ENCODE data around the gene KEAP1. TPM values are rescaled to one million over a fixed set of nuclear protein-coding genes. Genes with fewer than 3 reads are reported as not detected.

Gene KEAP1
- polyA plus RNA-seq, 1 donor from 2014 or later, result 39.0 TPM

DNA sequence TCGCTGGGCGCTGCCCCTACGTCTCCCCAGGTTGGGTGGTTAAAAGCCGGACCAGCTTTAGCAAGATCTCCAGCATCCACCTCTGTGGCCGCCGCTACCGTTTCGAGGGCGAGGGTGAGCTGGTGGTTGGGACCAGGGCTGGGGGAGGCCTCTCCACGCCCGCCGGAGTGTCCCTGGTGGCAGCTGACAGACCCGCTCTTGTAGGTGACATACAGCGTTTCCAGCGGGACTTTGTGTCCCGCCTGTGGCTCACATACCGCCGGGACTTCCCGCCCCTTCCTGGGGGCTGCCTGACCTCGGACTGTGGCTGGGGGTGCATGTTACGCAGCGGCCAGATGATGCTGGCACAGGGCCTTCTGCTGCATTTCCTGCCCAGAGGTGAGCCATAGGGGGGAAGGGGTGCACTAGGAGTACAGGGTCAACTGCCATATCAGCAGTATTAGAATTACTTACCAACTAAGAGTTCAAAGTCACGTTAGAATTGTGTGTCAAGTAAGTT lies 41.6 kb upstream of the KEAP1 start:
- Histone ChIP-seq H3F3A (ENCODE audit: insufficient read depth, low read length, poor library complexity, severe bottlenecking) (no peaks in the 10 kb centered on the region), H4K20me1 (ENCODE audit: insufficient read depth) (no peaks in the 10 kb centered on the region), H3K79me2 (replicated peaks; ENCODE audit: insufficient read depth, low read length) (peaks cover 16% of the 10 kb centered on the region), H3K36me3 (ENCODE audit: insufficient read depth, low read length) (no peaks in the 10 kb centered on the region), H3K27me3 (ENCODE audit: insufficient read depth, low read depth, low read length) (no peaks in the 10 kb centered on the region), H3K9ac (ENCODE audit: low read length) (peak overlapping the region; percentile 83), H3K4me3 (ENCODE audit: low read length) (peak overlapping the region; percentile 94), H3K27ac (ENCODE audit: low read length) (no peak overlapping the region), H3K9me2 (ENCODE audit: insufficient read depth, low read length) (no peaks in the 10 kb centered on the region), H2AFZ (ENCODE audit: low read depth, low read length) (no peak overlapping the region), H3K4me2 (ENCODE audit: low read length) (peak overlapping the region; percentile 85), H3K9me3 (ENCODE audit: low read length) (no peaks in the 10 kb centered on the region)
- no peak for TF ChIP-seq CTCF (IDR thresholded peaks at IDR 0.05; ENCODE audit: poor library complexity, severe bottlenecking)
- no peak for TF ChIP-seq RAD21 (conservative IDR thresholded peaks at IDR 0.05)
- no peak for TF ChIP-seq EZH2 (IDR thresholded peaks at IDR 0.05; ENCODE audit: borderline replicate concordance, insufficient read depth, low read length, poor library complexity, severe bottlenecking)
- TF ChIP-seq POLR2AphosphoS5 (IDR thresholded peaks at IDR 0.05), result no peak
- no peak for TF ChIP-seq REST (IDR thresholded peaks at IDR 0.05; ENCODE audit: borderline replicate concordance)
- no peak for TF ChIP-seq TAF1 (IDR thresholded peaks at IDR 0.05; ENCODE audit: low read depth)
- no peak for TF ChIP-seq SMC3 (conservative IDR thresholded peaks at IDR 0.05; ENCODE audit: poor library complexity)
- no peak for TF ChIP-seq EP300 (conservative IDR thresholded peaks at IDR 0.05; ENCODE audit: poor library complexity, severe bottlenecking)
- no peak for TF ChIP-seq MXI1 (conservative IDR thresholded peaks at IDR 0.05; ENCODE audit: poor library complexity, severe bottlenecking)

- Histone ChIP-seq H2AFZ (ENCODE audit: low read depth, low read length) (no peak overlapping the region), H3K27ac (ENCODE audit: low read length) (no peak overlapping the region), H4K20me1 (ENCODE audit: insufficient read depth) (no peaks in the 10 kb centered on the region), H3K79me2 (replicated peaks; ENCODE audit: insufficient read depth, low read length) (peaks cover 16% of the 10 kb centered on the region), H3K36me3 (ENCODE audit: insufficient read depth, low read length) (no peaks in the 10 kb centered on the region), H3K9me2 (ENCODE audit: insufficient read depth, low read length) (no peaks in the 10 kb centered on the region), H3F3A (ENCODE audit: insufficient read depth, low read length, poor library complexity, severe bottlenecking) (no peaks in the 10 kb centered on the region), H3K27me3 (ENCODE audit: insufficient read depth, low read depth, low read length) (no peaks in the 10 kb centered on the region), H3K4me2 (ENCODE audit: low read length) (peak overlapping the region; percentile 85), H3K4me3 (ENCODE audit: low read length) (peak overlapping the region; percentile 94), H3K9me3 (ENCODE audit: low read length) (no peaks in the 10 kb centered on the region), H3K9ac (ENCODE audit: low read length) (peak overlapping the region; percentile 83)
- TF ChIP-seq POLR2AphosphoS5 (IDR thresholded peaks at IDR 0.05), result no peak
- no peak for TF ChIP-seq EZH2 (IDR thresholded peaks at IDR 0.05; ENCODE audit: borderline replicate concordance, insufficient read depth, low read length, poor library complexity, severe bottlenecking)
- TF ChIP-seq MXI1 (conservative IDR thresholded peaks at IDR 0.05; ENCODE audit: poor library complexity, severe bottlenecking), result no peak
- TF ChIP-seq RAD21 (conservative IDR thresholded peaks at IDR 0.05), result no peak
- TF ChIP-seq TAF1 (IDR thresholded peaks at IDR 0.05; ENCODE audit: low read depth), result no peak
- no peak for TF ChIP-seq REST (IDR thresholded peaks at IDR 0.05; ENCODE audit: borderline replicate concordance)
- TF ChIP-seq CTCF (IDR thresholded peaks at IDR 0.05; ENCODE audit: poor library complexity, severe bottlenecking), result no peak
- no peak for TF ChIP-seq EP300 (conservative IDR thresholded peaks at IDR 0.05; ENCODE audit: poor library complexity, severe bottlenecking)
- no peak for TF ChIP-seq SMC3 (conservative IDR thresholded peaks at IDR 0.05; ENCODE audit: poor library complexity)
Observed at GRCh38 chr19:10544242-10544752, 41.1 kb upstream of the KEAP1 start.

Measured in neural cell (in vitro differentiated cells).